Measurements from ENCODE around the gene TMC1.

Gene TMC1

DNA sequence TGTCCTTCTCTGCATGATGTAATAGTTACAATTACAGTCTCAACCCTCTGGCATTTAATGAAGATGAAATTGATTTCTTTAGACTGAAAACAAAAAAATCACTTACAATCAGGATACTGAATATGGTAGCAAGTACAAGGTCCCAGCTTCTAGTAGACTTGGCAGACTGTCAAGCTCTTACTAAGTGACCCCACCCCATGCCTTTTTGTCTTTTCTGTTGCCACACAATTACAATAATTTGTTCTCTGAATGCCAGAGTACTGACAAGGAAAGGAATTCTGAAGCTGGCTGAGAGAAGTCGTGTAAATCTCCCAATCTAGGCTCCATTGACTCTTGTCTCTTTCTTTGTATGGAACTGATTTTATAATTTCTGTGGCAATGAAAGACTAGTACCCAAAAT is 154.2 kb downstream of the TMC1 start:
- no peaks in the 10 kb centered on the region for H3K36me3 ChIP-seq (ENCODE audit: control insufficient read depth in 2 of 2, insufficient read depth in 2 of 2, low read length in 2 of 2)
- H3K9ac ChIP-seq (ENCODE audit: low read length in 2 of 2): no peak overlapping the region
- H3K9me3 ChIP-seq (ENCODE audit: control insufficient read depth in 2 of 2, low read length in 2 of 2): no peaks in the 10 kb centered on the region
- no peaks in the 10 kb centered on the region for H3K4me1 ChIP-seq (ENCODE audit: control insufficient read depth, insufficient read depth, low read length)
- no peak overlapping the region for H3K4me3 ChIP-seq (ENCODE audit: low read length in 2 of 2)
- no peaks in the 10 kb centered on the region for H3K27me3 ChIP-seq (ENCODE audit: control insufficient read depth in 1 of 2, insufficient read depth in 2 of 2, low read length in 2 of 2)
- no peak overlapping the region for H3K27ac ChIP-seq (ENCODE audit: low read length)

DNA sequence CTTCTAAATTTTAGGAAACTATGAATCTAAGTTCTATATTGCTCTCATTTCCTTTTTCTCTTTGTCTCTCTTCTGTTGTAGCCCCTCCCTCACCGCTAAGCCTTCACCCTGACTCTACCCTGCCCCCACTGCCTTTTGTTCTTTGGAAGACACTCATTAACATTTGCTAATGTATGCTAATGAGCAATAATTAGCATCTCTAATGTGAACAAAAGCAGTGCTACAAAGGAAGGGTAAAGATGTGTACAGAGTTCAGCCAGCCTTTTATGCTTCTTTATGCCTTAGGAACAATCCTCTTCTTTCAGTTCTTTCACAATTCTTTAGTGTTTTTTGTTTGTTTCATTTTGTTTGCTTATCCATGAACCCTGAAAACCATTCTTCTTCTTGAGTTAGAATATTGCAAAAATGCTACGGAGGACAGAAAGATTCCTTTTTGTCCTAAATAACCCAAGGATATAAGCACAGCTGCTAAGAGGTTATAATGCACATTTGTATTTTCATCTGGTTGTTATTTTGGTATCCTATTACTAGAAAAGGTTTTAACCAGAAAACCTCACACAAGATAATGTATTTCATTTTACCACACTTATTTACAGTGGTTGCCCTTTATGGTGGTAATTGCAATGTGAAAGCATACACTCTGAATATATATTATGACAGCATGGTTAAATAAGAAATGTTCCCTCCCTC is 159.3 kb downstream of the TMC1 start:
- no peak overlapping the region for H3K9ac ChIP-seq (ENCODE audit: low read length in 2 of 2)
- H3K36me3 ChIP-seq (ENCODE audit: control insufficient read depth in 2 of 2, insufficient read depth in 2 of 2, low read length in 2 of 2): no peaks in the 10 kb centered on the region
- H3K9me3 ChIP-seq (ENCODE audit: control insufficient read depth in 2 of 2, low read length in 2 of 2): no peaks in the 10 kb centered on the region
- H3K4me3 ChIP-seq (ENCODE audit: low read length in 2 of 2): no peak overlapping the region
- H3K4me1 ChIP-seq (ENCODE audit: control insufficient read depth, insufficient read depth, low read length): no peaks in the 10 kb centered on the region
- H3K27me3 ChIP-seq (ENCODE audit: control insufficient read depth in 1 of 2, insufficient read depth in 2 of 2, low read length in 2 of 2): no peaks in the 10 kb centered on the region
- no peak overlapping the region for H3K27ac ChIP-seq (ENCODE audit: low read length)

DNA sequence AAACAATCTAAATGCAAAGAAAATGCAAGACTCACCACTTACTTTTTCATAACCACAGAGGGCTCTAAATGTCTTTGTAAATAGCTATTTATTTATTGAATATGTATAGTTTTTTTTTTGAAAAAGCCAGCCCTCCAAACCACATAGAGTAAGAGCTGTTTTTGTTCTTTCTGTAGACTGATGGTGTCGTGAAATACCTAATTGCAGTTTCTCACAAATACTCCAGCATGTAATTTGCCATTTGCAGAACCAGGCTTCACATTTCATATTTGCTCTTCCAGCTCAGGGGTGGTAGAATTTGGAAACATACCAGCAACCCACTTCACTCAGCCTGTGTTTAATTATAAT is 159.8 kb downstream of the TMC1 start:
- no peaks in the 10 kb centered on the region for H3K4me1 ChIP-seq (ENCODE audit: control insufficient read depth, insufficient read depth, low read length)
- H3K9me3 ChIP-seq (ENCODE audit: control insufficient read depth in 2 of 2, low read length in 2 of 2): no peaks in the 10 kb centered on the region
- H3K9ac ChIP-seq (ENCODE audit: low read length in 2 of 2): no peak overlapping the region
- H3K27me3 ChIP-seq (ENCODE audit: control insufficient read depth in 1 of 2, insufficient read depth in 2 of 2, low read length in 2 of 2): no peaks in the 10 kb centered on the region
- no peak overlapping the region for H3K4me3 ChIP-seq (ENCODE audit: low read length in 2 of 2)
- no peaks in the 10 kb centered on the region for H3K36me3 ChIP-seq (ENCODE audit: control insufficient read depth in 2 of 2, insufficient read depth in 2 of 2, low read length in 2 of 2)
- H3K27ac ChIP-seq (ENCODE audit: low read length): no peak overlapping the region

DNA sequence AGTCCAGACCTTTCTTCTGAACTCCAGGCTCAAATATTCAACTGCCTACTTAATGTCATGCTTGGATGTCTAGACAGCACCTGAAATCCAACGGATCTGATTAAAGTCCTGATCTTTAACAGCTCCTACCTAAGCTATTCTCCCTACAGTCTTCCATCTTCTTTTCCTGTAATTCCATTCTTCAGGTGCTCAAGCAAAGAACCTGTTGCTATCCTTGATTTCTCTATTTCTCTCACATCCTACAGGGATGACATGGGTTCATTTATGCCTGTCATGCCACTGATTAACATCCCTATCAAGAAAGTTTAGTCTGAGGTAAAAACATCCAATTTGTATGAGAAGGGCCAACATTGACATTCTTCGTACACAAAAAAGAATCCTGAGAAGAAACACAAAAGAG is 163.2 kb downstream of the TMC1 start:
- Histone ChIP-seq H3K4me1 (ENCODE audit: control insufficient read depth, insufficient read depth, low read length) (no peaks in the 10 kb centered on the region), H3K4me3 (ENCODE audit: low read length in 2 of 2) (no peak overlapping the region), H3K36me3 (ENCODE audit: control insufficient read depth in 2 of 2, insufficient read depth in 2 of 2, low read length in 2 of 2) (no peaks in the 10 kb centered on the region), H3K9me3 (ENCODE audit: control insufficient read depth in 2 of 2, low read length in 2 of 2) (no peaks in the 10 kb centered on the region), H3K9ac (ENCODE audit: low read length in 2 of 2) (no peak overlapping the region), H3K27me3 (ENCODE audit: control insufficient read depth in 1 of 2, insufficient read depth in 2 of 2, low read length in 2 of 2) (no peaks in the 10 kb centered on the region), H3K27ac (ENCODE audit: low read length) (no peak overlapping the region)

- Histone ChIP-seq H3K9me3 (ENCODE audit: control insufficient read depth in 2 of 2, low read length in 2 of 2) (no peaks in the 10 kb centered on the region), H3K4me3 (ENCODE audit: low read length in 2 of 2) (no peak overlapping the region), H3K4me1 (ENCODE audit: control insufficient read depth, insufficient read depth, low read length) (no peaks in the 10 kb centered on the region), H3K9ac (ENCODE audit: low read length in 2 of 2) (no peak overlapping the region), H3K36me3 (ENCODE audit: control insufficient read depth in 2 of 2, insufficient read depth in 2 of 2, low read length in 2 of 2) (no peaks in the 10 kb centered on the region), H3K27ac (ENCODE audit: low read length) (no peak overlapping the region), H3K27me3 (ENCODE audit: control insufficient read depth in 1 of 2, insufficient read depth in 2 of 2, low read length in 2 of 2) (no peaks in the 10 kb centered on the region)
Observed at GRCh38 chr9:72685911-72686310, 164.5 kb downstream of the TMC1 start.

- Histone ChIP-seq H3K9me3 (ENCODE audit: control insufficient read depth in 2 of 2, low read length in 2 of 2) (no peaks in the 10 kb centered on the region), H3K27me3 (ENCODE audit: control insufficient read depth in 1 of 2, insufficient read depth in 2 of 2, low read length in 2 of 2) (no peaks in the 10 kb centered on the region), H3K27ac (ENCODE audit: low read length) (no peak overlapping the region), H3K36me3 (ENCODE audit: control insufficient read depth in 2 of 2, insufficient read depth in 2 of 2, low read length in 2 of 2) (no peaks in the 10 kb centered on the region), H3K4me1 (ENCODE audit: control insufficient read depth, insufficient read depth, low read length) (no peaks in the 10 kb centered on the region), H3K4me3 (ENCODE audit: low read length in 2 of 2) (no peak overlapping the region), H3K9ac (ENCODE audit: low read length in 2 of 2) (no peak overlapping the region)
Observed at GRCh38 chr9:72687331-72687730, 165.9 kb downstream of the TMC1 start.

GRCh38 chr9:72691671-72692070 is 170.3 kb downstream of the TMC1 start:
- Histone ChIP-seq H3K4me3 (ENCODE audit: low read length in 2 of 2) (no peak overlapping the region), H3K4me1 (ENCODE audit: control insufficient read depth, insufficient read depth, low read length) (no peaks in the 10 kb centered on the region), H3K27me3 (ENCODE audit: control insufficient read depth in 1 of 2, insufficient read depth in 2 of 2, low read length in 2 of 2) (no peaks in the 10 kb centered on the region), H3K9ac (ENCODE audit: low read length in 2 of 2) (no peak overlapping the region), H3K36me3 (ENCODE audit: control insufficient read depth in 2 of 2, insufficient read depth in 2 of 2, low read length in 2 of 2) (no peaks in the 10 kb centered on the region), H3K9me3 (ENCODE audit: control insufficient read depth in 2 of 2, low read length in 2 of 2) (no peaks in the 10 kb centered on the region), H3K27ac (ENCODE audit: low read length) (no peak overlapping the region)

DNA sequence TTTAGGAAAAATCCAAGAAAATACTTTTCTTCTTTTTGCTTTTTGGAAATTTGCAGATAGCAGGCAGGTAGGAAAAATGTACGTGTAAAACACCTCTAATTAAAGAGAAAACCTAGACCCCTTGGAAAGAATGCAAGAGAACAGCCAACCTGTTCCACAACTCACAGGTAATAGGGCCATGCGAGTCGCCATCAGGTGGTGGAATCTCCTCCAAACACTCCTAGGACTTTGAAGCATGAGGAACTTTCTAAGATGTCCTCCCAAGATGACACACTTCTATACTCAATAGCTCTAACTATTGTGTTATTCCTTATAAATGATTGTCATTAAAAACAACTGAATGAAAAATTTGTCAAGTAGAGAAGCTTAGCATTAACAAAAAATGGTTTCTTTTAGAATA is 174.0 kb downstream of the TMC1 start:
- no peak overlapping the region for H3K9ac ChIP-seq (ENCODE audit: low read length in 2 of 2)
- no peaks in the 10 kb centered on the region for H3K4me1 ChIP-seq (ENCODE audit: control insufficient read depth, insufficient read depth, low read length)
- no peak overlapping the region for H3K4me3 ChIP-seq (ENCODE audit: low read length in 2 of 2)
- H3K36me3 ChIP-seq (ENCODE audit: control insufficient read depth in 2 of 2, insufficient read depth in 2 of 2, low read length in 2 of 2): no peaks in the 10 kb centered on the region
- H3K27ac ChIP-seq (ENCODE audit: low read length): no peak overlapping the region
- H3K27me3 ChIP-seq (ENCODE audit: control insufficient read depth in 1 of 2, insufficient read depth in 2 of 2, low read length in 2 of 2): no peaks in the 10 kb centered on the region
- H3K9me3 ChIP-seq (ENCODE audit: control insufficient read depth in 2 of 2, low read length in 2 of 2): no peaks in the 10 kb centered on the region

GRCh38 chr9:72696511-72696910 is 175.1 kb downstream of the TMC1 start:
- Histone ChIP-seq H3K36me3 (ENCODE audit: control insufficient read depth in 2 of 2, insufficient read depth in 2 of 2, low read length in 2 of 2) (no peaks in the 10 kb centered on the region), H3K27me3 (ENCODE audit: control insufficient read depth in 1 of 2, insufficient read depth in 2 of 2, low read length in 2 of 2) (no peaks in the 10 kb centered on the region), H3K27ac (ENCODE audit: low read length) (no peak overlapping the region), H3K9me3 (ENCODE audit: control insufficient read depth in 2 of 2, low read length in 2 of 2) (no peaks in the 10 kb centered on the region), H3K4me3 (ENCODE audit: low read length in 2 of 2) (no peak overlapping the region), H3K4me1 (ENCODE audit: control insufficient read depth, insufficient read depth, low read length) (no peaks in the 10 kb centered on the region), H3K9ac (ENCODE audit: low read length in 2 of 2) (no peak overlapping the region)

- no peaks in the 10 kb centered on the region for H3K9me3 ChIP-seq (ENCODE audit: control insufficient read depth in 2 of 2, low read length in 2 of 2)
- no peaks in the 10 kb centered on the region for H3K4me1 ChIP-seq (ENCODE audit: control insufficient read depth, insufficient read depth, low read length)
- H3K4me3 ChIP-seq (ENCODE audit: low read length in 2 of 2): no peak overlapping the region
- H3K27me3 ChIP-seq (ENCODE audit: control insufficient read depth in 1 of 2, insufficient read depth in 2 of 2, low read length in 2 of 2): no peaks in the 10 kb centered on the region
- H3K36me3 ChIP-seq (ENCODE audit: control insufficient read depth in 2 of 2, insufficient read depth in 2 of 2, low read length in 2 of 2): no peaks in the 10 kb centered on the region
- no peak overlapping the region for H3K9ac ChIP-seq (ENCODE audit: low read length in 2 of 2)
- no peak overlapping the region for H3K27ac ChIP-seq (ENCODE audit: low read length)
Observed at GRCh38 chr9:72701510-72701909, 180.1 kb downstream of the TMC1 start.

GRCh38 chr9:72703574-72703973 is 182.2 kb downstream of the TMC1 start:
- no peaks in the 10 kb centered on the region for H3K36me3 ChIP-seq (ENCODE audit: control insufficient read depth in 2 of 2, insufficient read depth in 2 of 2, low read length in 2 of 2)
- H3K27me3 ChIP-seq (ENCODE audit: control insufficient read depth in 1 of 2, insufficient read depth in 2 of 2, low read length in 2 of 2): no peaks in the 10 kb centered on the region
- H3K9ac ChIP-seq (ENCODE audit: low read length in 2 of 2): no peak overlapping the region
- H3K4me1 ChIP-seq (ENCODE audit: control insufficient read depth, insufficient read depth, low read length): no peaks in the 10 kb centered on the region
- H3K9me3 ChIP-seq (ENCODE audit: control insufficient read depth in 2 of 2, low read length in 2 of 2): no peaks in the 10 kb centered on the region
- H3K4me3 ChIP-seq (ENCODE audit: low read length in 2 of 2): no peak overlapping the region
- H3K27ac ChIP-seq (ENCODE audit: low read length): no peak overlapping the region
